Activated CD4-positive, alpha-beta T cell treated with anti-CD3 and anti-CD28 coated beads, Interleukin-2, amount 50 U/mL, for 1 hour (primary cell): ENCODE results near the gene ARG2.

Source experiments
- DNase-seq: peaks from one replicate; pipeline ENCODE4 v3.0.0-alpha.2; 2020

The ARG2 gene

DNA sequence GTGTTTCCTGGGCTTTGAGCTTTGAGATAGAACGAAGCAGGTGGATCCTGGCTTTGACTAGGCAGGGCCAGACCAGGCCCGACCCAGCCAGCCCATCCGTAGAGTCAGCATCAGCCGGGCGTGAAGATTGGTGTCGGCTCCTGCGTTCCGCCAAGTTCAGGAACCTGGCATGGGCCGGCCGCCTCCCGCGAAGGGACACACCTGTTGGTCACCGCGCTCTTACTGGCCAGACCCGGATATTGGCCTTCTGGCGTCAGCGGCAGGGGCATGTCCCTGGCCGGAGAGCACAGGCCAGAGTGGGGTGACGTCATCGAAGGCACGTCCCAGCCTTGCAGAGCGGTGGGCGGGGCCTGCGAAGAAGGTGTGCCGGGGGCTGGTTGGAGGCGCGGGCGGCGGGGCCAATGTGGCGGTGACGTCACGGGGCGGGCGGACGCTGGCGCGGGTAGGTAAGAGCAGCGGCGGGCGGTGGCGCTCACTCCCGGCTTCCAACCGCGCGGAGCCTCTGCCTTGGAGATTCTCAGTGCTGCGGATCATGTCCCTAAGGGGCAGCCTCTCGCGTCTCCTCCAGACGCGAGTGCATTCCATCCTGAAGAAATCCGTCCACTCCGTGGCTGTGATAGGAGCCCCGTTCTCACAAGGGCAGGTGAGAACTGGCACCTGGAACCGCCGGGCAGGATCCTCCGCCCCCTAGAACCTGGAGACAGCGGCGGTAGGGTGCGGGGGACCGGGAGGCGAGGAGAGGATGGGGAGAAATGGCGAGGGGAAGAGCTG lies at the start of gene ARG2:
Gene ARG2, plus strand, starts transcription at position 475 of the 771 bp plus-strand sequence. Its CDS starts 58 bp downstream, at position 533.
- DNase-seq, result peak; percentile 99

DNA sequence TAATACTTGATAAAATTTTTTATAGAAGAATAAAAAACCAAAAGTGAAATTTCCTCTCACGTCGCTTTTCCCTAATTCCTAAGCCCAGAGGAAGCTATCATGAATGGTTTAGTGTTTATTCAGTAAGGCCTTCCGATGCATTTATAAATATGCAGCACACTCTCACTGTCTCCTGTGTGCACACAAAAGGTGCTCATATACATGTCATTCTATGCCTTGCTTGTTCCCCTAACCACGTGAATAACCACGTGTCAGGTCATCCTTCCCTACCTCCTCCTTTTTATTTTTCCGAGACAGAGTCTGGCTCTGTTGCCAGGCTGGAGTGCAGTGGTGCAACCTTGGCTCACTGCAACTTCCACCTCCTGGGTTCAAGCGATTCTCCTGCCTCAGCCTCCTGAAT lies 49.3 kb upstream of the ARG2 start:
- no peak for DNase-seq

DNA sequence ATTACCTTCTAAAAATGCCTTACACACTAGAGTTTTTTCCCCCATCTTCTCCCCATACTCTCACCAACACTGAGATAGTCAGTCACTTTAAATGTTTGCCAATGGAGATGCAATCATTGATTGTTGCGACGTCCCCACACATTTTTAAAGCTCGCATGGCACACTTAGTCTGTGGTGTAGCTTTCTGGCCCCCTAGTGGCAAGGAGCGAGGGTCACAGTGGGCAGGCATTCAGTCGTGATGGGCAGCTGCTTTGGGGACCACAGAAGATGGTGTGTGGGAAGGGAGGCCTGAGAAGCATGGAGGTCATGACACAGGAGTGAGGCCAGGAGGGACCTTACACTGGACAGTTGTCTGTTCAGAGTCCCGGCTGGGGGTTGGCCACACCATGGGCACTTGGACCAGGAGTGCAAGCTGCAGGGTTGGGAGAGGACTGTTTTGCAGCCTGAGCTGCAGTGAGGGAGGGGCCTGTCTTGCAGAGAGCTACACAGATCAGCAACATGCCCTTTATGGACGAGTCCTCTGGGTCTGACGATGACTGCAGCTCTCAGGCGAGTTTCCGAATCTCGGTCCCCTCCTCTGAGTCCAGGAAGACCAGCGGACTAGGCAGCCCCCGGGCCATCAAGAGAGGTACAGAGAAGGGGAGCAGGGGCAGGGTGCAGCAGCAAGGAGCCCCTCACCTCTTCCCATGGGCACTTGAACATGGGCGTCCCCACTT lies 48.3 kb upstream of the ARG2 start:
- DNase-seq, result peak; percentile 67

DNA sequence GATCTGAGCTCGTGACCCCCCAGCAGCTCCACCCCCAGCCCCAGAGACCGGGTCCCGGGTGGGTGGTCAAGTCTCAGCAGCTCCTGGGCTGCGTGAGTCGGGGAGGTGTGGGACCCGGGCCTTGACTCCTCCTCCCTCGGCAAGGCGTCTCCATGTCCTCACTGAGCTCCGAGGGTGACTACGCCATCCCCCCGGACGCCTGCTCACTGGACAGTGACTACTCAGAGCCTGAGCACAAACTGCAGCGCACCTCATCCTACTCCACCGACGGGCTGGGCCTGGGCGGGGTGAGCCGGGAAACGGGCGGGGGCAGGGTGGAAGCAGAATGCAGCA lies 47.8 kb upstream of the ARG2 start:
- no peak for DNase-seq

DNA sequence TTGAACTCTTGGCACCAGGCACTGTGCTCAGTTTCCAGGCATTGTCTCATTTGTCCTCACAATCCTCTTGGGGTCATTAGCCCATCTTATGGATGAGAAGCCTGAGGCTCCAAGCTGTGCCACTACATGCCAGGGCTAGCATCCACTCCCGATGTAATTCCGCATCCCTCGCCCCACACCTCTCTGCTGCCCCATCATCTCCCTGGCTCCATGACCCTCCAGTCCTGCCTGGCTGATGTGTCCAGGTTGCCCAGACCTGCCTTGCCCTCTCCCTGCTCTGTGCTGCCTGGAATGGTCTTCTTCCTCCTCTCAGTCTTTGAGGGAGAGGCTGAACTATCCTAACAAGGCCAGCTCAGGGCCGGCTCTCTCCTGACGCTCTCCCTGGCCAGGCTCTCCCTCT lies 47.1 kb upstream of the ARG2 start:
- DNase-seq, result no peak

DNA sequence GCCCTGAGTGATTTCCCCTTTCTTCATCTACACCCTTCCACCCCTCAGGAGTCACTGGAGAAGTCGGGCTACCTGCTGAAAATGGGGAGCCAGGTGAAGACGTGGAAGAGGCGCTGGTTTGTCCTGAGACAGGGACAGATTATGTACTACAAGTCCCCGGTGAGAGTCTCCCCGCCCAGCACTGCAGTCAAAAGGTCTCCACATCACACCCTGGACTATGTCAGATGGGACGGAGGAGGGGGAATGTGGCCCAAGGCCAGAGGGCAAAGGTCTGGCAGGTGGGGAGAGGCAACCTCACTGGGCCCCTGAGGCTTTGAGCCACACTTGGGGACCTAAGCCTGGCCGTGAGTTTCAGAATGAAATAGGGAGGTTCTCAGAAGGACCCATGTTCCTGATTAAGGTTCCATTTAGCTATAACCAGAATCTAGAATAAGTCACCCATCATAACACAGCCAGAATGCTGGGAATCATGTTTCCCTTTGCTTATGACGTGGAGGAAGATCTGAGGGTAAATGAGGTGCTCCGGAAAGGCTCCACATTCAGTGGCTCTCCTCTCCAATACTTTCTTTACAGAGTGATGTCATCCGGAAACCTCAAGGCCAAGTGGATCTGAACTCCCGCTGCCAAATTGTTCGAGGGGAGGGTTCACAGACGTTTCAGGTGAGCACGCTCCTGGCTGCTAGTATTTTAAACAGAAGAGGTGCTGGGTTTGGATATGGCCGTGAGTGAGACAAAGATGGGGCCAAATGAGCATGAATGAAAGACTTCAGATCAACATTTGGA lies 46.3 kb upstream of the ARG2 start:
- DNase-seq, result no peak

DNA sequence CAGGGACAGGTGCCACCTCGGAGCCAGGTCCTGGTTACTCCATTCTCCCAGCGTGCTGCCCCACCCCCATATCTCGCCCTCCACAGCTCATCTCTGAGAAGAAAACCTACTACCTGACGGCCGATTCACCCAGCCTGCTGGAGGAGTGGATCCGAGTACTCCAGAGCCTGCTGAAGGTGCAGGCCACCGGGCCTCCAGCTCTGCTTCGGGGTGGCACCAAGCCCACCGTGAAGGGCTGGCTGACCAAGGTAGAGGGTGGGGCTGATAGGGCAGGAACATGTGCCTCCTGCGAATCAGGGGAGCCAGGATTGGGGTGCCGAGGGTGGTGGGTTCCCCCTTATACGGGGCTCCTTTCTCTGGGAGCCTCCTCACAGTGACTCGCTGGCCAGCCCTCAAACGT lies 45.6 kb upstream of the ARG2 start:
- no peak for DNase-seq

DNA sequence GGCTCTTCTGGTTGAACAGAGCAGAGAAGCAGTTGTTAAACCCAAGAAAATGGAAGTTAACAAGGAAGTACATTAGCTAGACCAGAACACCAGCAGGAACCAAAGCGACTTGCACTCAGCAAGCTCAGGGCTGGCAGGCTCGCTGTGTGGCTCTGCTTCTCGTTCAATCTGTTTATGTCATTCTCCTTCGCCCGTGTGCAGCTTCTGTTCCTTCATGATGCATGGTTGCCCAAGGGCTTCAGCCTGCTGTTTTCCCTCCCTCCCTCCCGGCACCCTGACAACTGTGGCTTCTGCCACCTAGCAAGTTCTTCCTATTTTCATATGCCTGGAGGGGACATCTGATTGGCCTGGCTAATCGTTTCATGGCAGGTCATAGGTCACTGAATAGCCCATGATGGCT lies 44.9 kb upstream of the ARG2 start:
- DNase-seq, result no peak

DNA sequence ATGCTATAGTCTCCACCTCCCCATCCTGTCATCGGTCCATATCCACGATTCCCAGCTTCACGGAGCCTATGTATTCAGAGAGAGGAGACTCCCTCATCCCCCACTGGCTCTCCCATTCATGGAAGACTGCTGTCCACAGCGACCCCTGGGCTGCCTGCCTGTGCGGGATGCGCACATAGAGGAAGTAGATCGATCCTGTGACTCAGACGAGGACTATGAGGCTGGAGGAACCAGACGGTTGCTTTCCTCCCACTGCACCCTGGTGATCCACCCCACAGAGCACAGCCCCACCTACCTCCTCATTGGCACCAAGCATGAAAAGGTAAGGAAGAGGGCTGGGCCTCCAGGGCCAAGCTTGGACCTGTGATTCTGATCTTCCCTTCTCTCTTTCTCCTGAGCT lies 44.0 kb upstream of the ARG2 start:
- no peak for DNase-seq

DNA sequence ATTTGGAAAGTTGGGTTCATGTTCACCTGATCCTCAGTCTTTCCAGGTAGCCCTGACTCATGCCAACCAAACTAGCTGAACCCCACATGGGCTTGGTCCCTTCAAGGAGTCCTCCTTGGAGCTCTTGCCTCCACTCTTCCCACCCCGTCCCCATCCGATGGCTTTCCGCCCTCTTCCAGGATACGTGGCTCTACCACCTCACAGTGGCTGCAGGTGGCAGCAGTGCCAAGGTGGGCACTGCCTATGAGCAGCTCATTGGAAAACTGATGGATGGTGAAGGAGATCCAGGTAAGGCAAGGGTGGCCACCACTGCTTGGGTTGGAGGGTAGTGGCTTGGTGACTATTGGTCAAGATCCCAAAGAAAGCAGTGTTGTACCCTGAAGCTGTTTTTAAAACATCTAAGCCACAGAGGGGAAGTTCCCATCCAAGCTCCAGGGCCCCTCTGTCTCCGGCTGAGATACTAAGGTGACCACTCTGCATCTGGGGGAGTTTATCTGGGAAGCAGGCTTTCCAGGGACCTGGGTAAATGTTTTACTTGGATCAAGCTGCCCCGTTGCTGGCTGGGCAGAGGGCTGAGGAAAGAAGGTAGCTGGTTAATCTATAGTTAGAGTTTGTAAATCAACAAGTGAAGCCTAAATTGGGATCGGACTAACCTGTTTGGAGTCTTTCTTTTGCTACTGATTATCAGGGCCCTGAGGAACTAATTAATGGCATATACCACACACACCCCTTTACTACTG lies 43.3 kb upstream of the ARG2 start:
- no peak for DNase-seq

DNA sequence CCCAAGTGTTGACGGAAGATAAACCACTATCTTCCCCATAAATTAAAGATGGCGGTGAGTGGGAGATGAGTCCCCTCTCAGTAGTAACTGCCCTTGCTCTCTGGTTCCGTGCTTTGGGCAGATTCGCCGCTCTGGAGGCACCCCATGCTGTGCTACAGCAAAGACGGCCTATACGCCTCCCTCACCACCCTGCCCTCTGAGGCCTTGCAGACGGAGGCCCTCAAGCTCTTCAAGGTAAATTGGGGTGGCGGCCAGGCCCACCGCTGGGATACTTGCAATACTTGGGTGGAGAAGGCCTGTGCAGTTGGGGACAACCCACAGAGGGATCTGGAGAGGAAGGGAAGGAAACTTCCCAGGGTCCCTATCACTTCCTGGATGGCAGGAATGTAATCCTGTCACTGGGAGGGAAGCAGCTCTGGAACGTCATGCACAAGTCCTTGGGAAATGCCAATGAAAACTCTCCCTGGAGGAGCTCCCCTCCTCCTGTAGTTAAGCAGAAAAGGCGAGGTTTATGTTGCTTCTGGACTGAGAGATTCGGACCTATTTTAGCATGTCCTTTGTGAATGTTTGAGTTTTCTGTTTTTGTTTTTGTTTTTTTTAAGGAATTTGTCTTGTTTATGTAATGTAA lies 42.4 kb upstream of the ARG2 start:
- no peak for DNase-seq

DNA sequence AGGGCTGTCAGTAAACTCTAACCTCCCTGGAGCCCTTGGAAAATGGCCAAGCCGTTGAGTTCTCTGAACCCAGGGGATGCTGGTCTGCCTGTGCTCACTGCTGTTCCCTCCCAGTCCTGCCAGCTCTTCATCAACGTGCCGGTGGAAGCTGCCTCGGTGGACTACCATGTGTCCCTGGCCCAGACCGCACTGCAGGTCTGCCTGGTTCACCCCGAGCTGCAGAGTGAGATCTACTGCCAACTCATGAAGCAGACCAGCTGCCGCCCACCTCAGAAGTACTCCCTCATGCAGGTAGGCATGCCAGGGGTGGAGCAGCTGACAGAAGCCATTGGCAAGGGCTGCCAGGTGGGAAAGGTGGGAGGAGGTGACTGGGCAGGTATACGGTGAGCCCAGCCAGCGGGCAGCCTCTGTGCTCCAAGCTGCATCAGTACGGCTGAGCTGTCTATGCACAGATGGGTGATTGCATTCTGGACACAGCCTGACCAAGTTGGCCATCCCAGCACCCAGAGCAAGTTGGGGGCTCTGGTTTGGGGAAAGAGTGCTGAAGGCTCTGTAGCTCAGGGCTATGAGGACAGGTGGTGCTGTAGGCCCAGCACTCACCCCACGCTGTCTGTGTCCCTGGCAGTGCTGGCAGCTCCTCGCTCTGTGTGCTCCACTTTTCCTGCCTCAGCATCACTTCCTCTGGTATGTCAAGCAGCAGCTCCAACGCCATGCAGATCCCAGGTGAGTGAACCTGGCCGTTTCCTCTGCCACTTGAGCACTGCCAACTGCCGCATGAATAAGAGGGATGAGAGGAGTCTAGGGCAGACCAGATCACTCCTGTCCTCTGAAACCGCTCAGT lies 41.6 kb upstream of the ARG2 start:
- DNase-seq, result no peak

DNA sequence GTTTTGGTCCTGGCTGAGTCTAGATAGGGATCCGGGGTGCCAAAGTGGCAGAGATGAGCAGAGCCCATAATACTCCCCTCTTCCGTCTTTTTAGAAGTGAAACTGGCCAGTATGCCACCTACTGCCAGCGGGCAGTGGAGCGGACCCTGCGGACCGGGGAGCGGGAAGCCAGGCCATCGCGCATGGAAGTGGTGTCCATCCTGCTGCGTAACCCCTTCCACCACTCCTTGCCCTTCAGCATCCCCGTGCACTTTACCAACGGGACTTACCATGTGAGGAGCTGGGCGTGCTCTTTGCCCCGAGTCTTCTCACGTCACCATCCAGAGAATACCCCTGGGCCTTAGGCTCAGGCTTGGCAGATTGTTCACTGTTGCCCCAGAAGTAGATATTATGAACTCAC lies 40.7 kb upstream of the ARG2 start:
- DNase-seq, result no peak

DNA sequence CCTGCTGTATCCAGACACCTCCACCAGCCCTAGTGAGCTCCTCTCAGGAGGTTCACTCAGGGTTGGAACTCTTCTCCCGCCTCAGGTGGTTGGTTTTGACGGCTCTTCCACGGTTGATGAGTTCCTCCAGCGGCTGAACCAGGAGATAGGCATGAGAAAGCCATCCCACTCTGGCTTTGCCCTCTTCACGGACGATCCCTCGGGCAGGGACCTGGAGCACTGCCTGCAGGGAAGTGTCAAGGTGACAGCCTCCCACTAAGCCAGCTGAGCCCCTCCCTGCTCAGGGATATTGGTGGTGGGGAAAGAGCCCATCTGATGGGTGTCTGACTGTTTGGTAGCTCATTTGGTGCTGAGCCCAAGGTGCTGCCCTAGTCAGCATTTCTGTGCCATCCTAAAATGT lies 40.1 kb upstream of the ARG2 start:
- DNase-seq, result no peak

DNA sequence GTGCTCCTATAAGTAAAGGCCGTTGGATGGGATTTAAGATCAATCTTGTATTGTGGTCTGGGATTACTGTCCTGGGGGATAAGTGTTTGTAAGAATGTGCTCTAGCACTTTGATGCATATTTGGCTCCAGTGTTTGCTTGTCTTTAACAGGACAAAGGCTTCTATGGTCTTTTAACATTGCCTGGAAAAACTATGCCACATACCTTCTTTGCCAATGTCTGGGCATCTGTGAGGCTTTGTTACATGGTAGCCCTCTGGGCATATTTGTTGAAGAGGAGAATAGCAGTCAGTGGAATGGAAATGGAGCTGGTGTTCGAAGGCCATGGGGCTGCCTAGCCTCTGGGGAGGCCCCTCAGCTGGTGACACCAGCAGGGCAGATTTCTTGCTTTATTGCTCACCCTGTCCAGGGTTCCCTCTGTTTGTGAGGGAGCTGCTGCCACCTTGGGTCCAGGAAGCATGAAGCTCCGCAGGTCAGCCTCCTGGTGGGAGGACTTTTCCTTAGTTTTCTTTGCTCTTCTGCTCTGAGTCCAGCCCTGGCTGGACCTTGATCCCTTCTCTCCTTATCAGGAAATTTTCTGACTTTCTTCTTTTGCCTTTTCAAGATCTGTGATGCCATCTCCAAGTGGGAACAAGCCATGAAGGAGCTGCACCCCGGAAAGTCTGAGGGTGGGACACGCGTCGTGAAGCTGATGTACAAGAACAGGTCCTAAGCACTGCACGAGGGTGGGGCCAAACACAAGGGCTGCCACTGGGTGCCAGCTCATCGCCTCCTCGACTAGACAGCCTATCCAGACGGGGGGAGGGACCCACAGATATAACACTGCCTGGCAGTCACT lies 39.2 kb upstream of the ARG2 start:
- no peak for DNase-seq

DNA sequence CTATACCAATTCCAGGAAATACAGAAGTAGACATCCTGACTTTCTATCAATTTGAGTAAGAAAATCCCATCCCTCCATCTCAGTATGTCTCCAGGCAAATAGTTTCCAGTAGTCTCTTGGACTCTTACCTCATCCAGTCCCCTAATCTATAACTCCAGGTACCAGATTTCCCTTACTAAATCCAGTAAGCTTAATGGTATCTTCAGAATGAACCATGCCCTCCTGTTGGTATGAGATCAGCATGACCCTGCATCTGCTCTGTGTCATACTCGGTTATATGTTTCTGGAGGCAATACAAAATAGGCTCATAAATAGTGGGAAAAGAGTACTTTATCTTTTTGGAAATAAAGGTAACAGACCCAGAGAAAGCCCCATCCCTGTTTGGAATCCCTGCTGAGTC lies 38.1 kb upstream of the ARG2 start:
- no peak for DNase-seq

DNA sequence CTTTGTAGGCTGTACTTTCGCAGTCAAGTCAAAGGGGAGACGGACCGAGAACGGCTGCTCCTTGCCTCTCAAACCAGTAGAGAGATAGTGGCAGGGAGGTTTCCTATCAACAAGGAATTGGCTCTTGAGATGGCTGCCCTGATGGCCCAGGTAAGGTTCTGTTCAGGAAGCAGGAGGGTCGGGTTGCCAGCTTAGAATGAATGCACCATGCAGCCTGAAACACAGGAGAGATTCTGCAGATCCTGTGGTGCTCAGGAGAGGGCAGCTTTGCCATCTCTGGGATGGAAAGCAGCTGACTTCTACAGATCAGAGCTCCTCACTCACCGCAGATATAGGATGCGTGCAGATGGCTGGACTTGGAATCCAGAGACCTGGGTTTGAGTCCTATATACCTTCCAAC lies 37.7 kb upstream of the ARG2 start:
- DNase-seq, result no peak

DNA sequence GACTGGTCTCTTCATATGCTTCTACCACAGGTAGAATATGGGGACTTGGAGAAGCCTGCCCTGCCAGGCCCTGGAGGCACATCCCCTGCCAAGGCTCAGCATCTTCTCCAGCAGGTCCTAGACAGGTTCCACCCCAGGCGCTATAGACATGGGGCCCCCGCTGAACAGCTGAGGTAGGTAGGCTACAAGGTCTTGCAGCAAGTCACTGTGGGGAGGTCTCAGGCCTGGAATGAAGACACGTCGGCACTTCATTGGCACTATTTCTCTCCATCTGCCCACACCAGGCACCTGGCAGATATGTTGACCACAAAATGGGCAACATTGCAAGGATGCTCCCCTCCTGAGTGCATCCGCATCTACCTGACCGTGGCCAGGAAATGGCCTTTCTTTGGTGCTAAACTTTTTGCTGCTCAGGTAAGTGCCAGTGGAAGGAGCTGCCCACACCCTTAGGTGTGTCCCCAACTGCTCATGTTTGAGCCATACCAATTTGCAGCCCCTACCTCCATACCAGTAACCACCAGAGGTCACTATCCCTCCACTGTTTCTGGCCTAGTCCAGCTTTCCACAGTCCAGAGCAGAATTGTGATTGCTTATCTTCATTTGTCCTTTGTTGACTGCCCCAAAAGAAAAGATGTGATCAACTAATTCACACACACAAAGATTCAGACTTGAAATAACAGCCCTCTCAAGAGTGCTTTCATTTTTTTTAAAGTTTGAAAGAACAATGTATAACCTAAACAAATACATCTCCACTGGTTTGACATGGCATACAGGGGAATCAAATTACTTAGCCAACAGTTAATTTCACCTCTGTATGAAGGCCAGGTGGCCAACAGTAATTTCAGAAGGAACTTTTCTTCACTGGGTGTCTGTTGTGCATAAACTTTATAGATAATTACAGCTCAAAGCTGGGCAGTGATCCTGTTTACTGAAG lies 35.7 kb upstream of the ARG2 start:
- DNase-seq, result no peak

DNA sequence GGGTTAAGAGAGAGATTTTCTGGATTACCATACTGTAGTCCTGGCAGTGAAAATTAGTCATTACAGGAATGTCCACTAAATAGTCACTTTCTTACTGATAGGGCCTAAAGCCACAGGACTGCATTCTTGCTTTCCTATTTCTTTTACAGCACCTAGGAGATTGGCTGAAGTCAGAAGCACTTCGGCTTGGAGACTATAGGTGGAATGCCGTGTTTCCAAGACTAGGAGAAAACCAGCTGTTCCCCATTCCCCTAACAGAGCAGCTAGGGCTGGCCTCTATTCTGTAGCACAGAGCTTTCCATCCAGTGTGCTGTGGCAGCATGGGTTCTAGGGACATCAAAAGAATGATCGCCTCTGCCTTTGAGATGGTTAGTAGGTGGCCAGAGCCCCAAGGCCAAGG lies 34.7 kb upstream of the ARG2 start:
- DNase-seq, result no peak

DNA sequence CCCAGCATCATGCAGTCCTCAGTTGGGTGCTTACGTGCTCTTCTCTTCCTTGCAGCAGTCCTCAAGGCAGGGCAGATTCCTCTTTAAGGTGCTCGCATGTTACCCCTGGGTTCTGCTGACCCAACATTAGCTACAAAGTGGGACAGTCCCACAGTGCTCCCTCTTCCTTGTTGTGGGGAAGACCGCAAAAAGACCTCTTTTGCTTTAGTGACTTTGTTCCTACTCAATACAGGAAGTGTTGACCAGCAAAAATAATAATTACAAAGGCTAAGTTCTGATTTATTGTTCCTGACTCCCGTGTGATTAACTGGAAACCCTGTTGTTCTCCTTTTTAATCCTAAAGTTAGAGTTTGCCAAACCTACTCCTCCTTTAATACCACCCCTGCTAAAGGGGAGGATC lies 33.4 kb upstream of the ARG2 start:
- no peak for DNase-seq
